Hepatocyte (in vitro differentiated cells): Measurements from ENCODE around the gene MRPL21. TPM values are rescaled to one million over a fixed set of nuclear protein-coding genes. Genes with fewer than 3 reads are reported as not detected.

Experiments
- DNase-seq: peaks from one replicate; pipeline ENCODE4 v3.0.0-alpha.2; 2016; ENCODE audit warnings: low spot score
- H2AFZ ChIP-seq: fragments of 200-600 bp; sonication (generic); 2 replicates; pipeline ENCODE4 v1.6.0; 2016; ENCODE audit warnings: antibody characterized with exemption, mild to moderate bottlenecking
- H3K27ac ChIP-seq: fragments of 200-600 bp; sonication (generic); 2 replicates; pipeline ENCODE4 v1.5.1; 2016; ENCODE audit warnings: mild to moderate bottlenecking
- H3K27me3 ChIP-seq: fragments of 200-600 bp; sonication (generic); 2 replicates; pipeline ENCODE4 v1.6.1; 2016
- H3K36me3 ChIP-seq: fragments of 200-600 bp; sonication (generic); replicated peaks from 2 replicates; pipeline ENCODE4 v1.5.1; 2016; ENCODE audit warnings: low read depth; ENCODE audit not compliant: insufficient read depth
- H3K4me1 ChIP-seq: fragments of 200-600 bp; sonication (generic); 2 replicates; pipeline ENCODE4 v1.5.1; 2016; ENCODE audit warnings: mild to moderate bottlenecking, moderate library complexity; ENCODE audit not compliant: insufficient read depth
- H3K4me2 ChIP-seq: fragments of 200-600 bp; sonication (generic); 2 replicates; pipeline ENCODE4 v1.6.0; 2016
- H3K4me3 ChIP-seq: fragments of 200-600 bp; sonication (generic); 2 replicates; pipeline ENCODE4 v1.5.1; 2016; ENCODE audit warnings: mild to moderate bottlenecking
- H3K79me2 ChIP-seq: fragments of 200-600 bp; sonication (generic); 2 replicates; pipeline ENCODE4 v1.6.0; 2017; ENCODE audit warnings: mild to moderate bottlenecking
- H3K9me2 ChIP-seq: fragments of 200-600 bp; sonication (generic); replicated peaks from 2 replicates; pipeline ENCODE4 v1.6.0; 2017; ENCODE audit warnings: mild to moderate bottlenecking; ENCODE audit not compliant: insufficient read depth
- H3K9me3 ChIP-seq: fragments of 200-600 bp; sonication (generic); 2 replicates; pipeline ENCODE4 v1.5.1; 2016; ENCODE audit warnings: low read depth, mild to moderate bottlenecking
- H4K20me1 ChIP-seq: fragments of 200-600 bp; sonication (generic); 2 replicates; pipeline ENCODE4 v1.6.0; 2016; ENCODE audit warnings: mild to moderate bottlenecking; ENCODE audit not compliant: insufficient read depth, poor library complexity, severe bottlenecking
- CTCF ChIP-seq: fragments of 200-600 bp; sonication (generic); IDR thresholded peaks from 2 replicates; pipeline ENCODE4 v1.5.1; 2016; ENCODE audit warnings: antibody characterized with exemption, mild to moderate bottlenecking; ENCODE audit not compliant: poor library complexity
- EZH2 ChIP-seq: fragments of 200-600 bp; sonication (generic); IDR thresholded peaks from 2 replicates; pipeline ENCODE4 v1.6.1; 2016; ENCODE audit warnings: antibody characterized with exemption, mild to moderate bottlenecking, borderline replicate concordance
- EZH2phosphoT487 ChIP-seq: fragments of 200-600 bp; sonication (generic); IDR thresholded peaks from one replicate; pipeline ENCODE4 v1.6.1; 2018; ENCODE audit warnings: antibody characterized with exemption, mild to moderate bottlenecking, low read depth, moderate library complexity; ENCODE audit not compliant: unreplicated experiment, severe bottlenecking
- WGBS: methylation state at CpG from one replicate; pipeline ENCODE4 v1.1.6; 2016; ENCODE audit warnings: low lambda C conversion rate; ENCODE audit errors: missing lambda C conversion rate; 5-methylcytosine and 5-hydroxymethylcytosine counted together
- polyA plus RNA-seq: library from polyadenylated mRNA; unstranded; fragments of >200 nt; fragmentation: Nextera tagmentation; extraction: Ambion mirVana; gene quantifications from 2 replicates; pipeline ENCODE4 v1.2.1, GENCODE V29; 2016
- total RNA-seq: library from RNA; depleted of rRNA; stranded (reverse); fragments of >200 nt; gene quantifications from 2 replicates; pipeline ENCODE4 v1.2.3, GENCODE V29; 2014

Gene MRPL21
- total and polyA plus RNA-seq, 2 experiments from 2014 or later = 34.9 to 86.2 TPM

- Histone ChIP-seq H3K36me3 (no peaks in the 10 kb centered on the region), H3K4me2 (no peak overlapping the region), H3K9me2 (no peaks in the 10 kb centered on the region), H2AFZ (no peak overlapping the region), H4K20me1 (no peaks in the 10 kb centered on the region), H3K4me1 (no peaks in the 10 kb centered on the region), H3K9me3 (no peaks in the 10 kb centered on the region), H3K4me3 (no peak overlapping the region), H3K27me3 (no peaks in the 10 kb centered on the region), H3K79me2 (no peaks in the 10 kb centered on the region), H3K27ac (no peak overlapping the region)
- DNase-seq = no peak
- TF ChIP-seq CTCF (no peak), EZH2phosphoT487 (no peak), EZH2 (no peak)
- WGBS = 88% methylated on average over 13 of the region's 13 CpGs
Measured at GRCh38 chr11:68882391-68882790, 21.2 kb downstream of the MRPL21 start.

GRCh38 chr11:68881320-68881719, 22.3 kb downstream of the MRPL21 start:
- Histone ChIP-seq H3K9me2 (no peaks in the 10 kb centered on the region), H3K79me2 (no peaks in the 10 kb centered on the region), H3K4me2 (no peak overlapping the region), H3K27me3 (no peaks in the 10 kb centered on the region), H2AFZ (no peak overlapping the region), H3K9me3 (no peaks in the 10 kb centered on the region), H4K20me1 (no peaks in the 10 kb centered on the region), H3K4me1 (no peaks in the 10 kb centered on the region), H3K27ac (no peak overlapping the region), H3K36me3 (no peaks in the 10 kb centered on the region), H3K4me3 (no peak overlapping the region)
- no peak for DNase-seq
- WGBS = 100% methylated on average over 2 of the region's 2 CpGs
- TF ChIP-seq EZH2phosphoT487 (no peak), EZH2 (no peak), CTCF (no peak)

- 90% methylated on average over 5 of the region's 5 CpGs for WGBS
- TF ChIP-seq EZH2phosphoT487 (no peak), EZH2 (no peak), CTCF (no peak)
- no peaks in the 10 kb centered on the region for H3K27me3 ChIP-seq
- no peak overlapping the region for H2AFZ ChIP-seq
- H3K9me2 ChIP-seq = no peaks in the 10 kb centered on the region
- DNase-seq = no peak
- H3K4me2 ChIP-seq = no peak overlapping the region
- H3K36me3 ChIP-seq = no peaks in the 10 kb centered on the region
- H4K20me1 ChIP-seq = no peaks in the 10 kb centered on the region
- no peaks in the 10 kb centered on the region for H3K79me2 ChIP-seq
- no peaks in the 10 kb centered on the region for H3K9me3 ChIP-seq
- no peak overlapping the region for H3K27ac ChIP-seq
- H3K4me1 ChIP-seq = no peaks in the 10 kb centered on the region
- H3K4me3 ChIP-seq = no peak overlapping the region
Measured at GRCh38 chr11:68880851-68881250, 22.8 kb downstream of the MRPL21 start.

GRCh38 chr11:68878022-68878421, 25.6 kb downstream of the MRPL21 start:
- no peak overlapping the region for H2AFZ ChIP-seq
- H3K27me3 ChIP-seq = no peaks in the 10 kb centered on the region
- DNase-seq = peak; percentile 62
- TF ChIP-seq CTCF (no peak), EZH2phosphoT487 (no peak), EZH2 (no peak)
- 64% methylated on average over 7 of the region's 7 CpGs for WGBS
- H3K9me3 ChIP-seq = no peaks in the 10 kb centered on the region
- no peak overlapping the region for H3K4me3 ChIP-seq
- H3K4me1 ChIP-seq = peaks cover 2% of the 10 kb centered on the region
- H3K79me2 ChIP-seq = no peaks in the 10 kb centered on the region
- H3K27ac ChIP-seq = peak overlapping the region; percentile 60
- H3K9me2 ChIP-seq = no peaks in the 10 kb centered on the region
- H3K36me3 ChIP-seq = no peaks in the 10 kb centered on the region
- no peaks in the 10 kb centered on the region for H4K20me1 ChIP-seq
- H3K4me2 ChIP-seq = no peak overlapping the region
